Stimulated activated CD4-positive, alpha-beta T cell treated with anti-CD3 and anti-CD28 coated beads, Interleukin-15, amount 100 ng/mL, for 1 hour (primary cell): ENCODE data around the gene ARHGAP23.
"Not testable (repeated sequence)": the region's sequence is repeated elsewhere in the genome, so short reads cannot be mapped to it uniquely, and the experiment has no call there.

Experiments
- DNase-seq, 2 donors: peaks; one replicate each; pipeline ENCODE4 v3.0.0-alpha.2; 2020; ENCODE audit warnings: low read depth in 1 of 2, low spot score in 1 of 2

The ARHGAP23 gene

GRCh38 chr17:38484242-38485145 is 56.2 kb downstream of the ARHGAP23 start:
- DNase-seq = peak; percentile 20 to 45

DNA sequence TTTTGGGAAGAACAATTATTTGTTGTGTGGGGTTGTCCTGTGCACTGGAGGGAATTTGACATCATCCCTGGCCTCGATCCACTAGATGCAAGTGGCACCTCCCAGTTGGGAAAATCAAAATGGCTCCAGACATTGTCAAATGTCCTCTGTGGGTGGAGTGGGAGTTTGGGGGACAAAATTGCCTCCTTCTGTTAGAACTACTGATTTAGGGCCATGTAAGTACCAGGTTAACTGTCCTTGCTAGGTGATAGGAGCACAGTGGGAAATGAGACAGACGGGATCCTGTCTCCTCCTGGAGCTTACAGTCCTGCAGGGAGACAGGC is 56.8 kb downstream of the ARHGAP23 start:
- DNase-seq = no peak

GRCh38 chr17:38485681-38486298 is 57.5 kb downstream of the ARHGAP23 start:
- DNase-seq = not testable (repeated sequence)

- not testable (repeated sequence) for DNase-seq
These were observed 61.5 kb downstream of the ARHGAP23 start for GRCh38 chr17:38489774-38490173.

DNA sequence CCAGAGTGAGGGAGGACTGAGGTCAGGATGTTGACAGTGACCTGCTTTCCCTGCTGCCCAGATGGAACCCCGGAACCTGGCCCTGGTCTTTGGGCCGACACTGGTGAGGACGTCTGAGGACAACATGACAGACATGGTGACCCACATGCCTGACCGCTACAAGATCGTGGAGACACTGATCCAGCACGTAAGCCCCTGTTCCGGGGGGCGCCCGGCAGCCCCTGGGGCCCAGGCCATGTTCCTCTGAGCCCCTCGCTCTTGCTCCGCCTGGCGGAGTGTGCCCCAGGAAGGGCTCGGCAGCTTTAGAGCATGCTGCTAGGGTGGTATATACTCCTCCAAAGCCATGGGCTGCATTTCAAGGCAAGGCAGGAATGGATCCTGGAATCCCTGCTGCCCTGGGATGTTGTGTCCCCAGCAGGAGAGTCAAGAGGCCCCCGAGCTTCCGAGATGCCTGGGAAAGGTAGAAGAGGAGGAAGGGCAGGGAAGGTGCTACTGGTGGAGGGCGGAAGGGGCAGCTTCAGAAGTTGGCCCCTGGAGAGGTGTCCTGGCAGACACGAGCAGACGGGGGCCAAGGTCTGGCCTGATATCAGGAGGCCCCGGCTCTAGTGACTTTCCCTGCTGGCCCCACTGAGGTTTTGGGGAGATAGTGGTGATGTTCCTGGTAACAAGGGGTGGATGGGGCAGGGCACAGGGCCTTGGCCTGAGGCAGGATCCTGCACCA is 63.2 kb downstream of the ARHGAP23 start:
- DNase-seq = not testable (repeated sequence)

DNA sequence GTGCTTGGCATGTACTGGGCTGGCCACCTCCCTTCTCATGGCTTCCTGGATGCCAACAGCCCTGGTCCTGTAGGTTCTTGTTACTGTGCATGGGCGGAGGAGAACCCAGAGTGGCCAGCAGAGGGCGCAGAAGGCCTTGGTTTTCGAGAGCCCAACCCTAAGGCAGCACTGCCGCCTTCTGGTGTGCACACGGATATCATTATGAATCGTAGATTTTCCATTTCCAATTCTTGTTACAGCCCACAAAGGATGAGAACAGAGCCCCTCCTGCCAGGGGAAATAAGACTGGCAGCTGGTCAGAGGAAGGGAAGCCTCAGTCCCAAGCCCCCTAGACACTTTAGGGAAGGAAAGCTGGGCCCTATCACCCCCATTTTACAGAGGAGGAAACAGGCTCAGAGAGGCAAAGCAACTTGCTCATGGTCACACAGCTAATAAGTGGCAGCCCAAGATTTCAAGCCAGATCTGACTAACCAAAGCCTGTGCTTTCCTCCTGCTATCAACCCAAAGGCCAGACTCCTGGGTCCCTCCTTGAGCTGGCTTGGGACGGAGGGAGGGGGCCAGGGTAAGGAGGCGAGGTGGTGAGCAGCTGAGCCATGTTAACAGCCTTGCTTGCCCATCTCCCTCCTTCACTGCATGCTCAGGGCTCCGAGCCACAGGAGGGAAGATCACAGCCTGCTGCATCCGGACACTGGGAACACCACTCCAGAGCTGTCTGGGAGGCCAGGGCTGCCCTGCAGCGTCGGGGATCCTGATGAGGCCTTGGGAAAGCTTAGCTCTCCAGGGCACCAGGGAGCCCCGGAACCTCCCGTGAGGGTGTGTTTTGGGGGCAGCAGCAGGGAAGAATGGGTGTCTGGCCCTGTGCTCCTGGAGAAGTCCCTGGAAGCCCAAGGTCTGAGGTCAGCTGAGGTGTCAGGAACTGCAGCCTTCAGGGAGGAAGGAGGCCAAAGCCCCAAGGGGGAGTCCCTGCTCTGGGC is 64.1 kb downstream of the ARHGAP23 start:
- DNase-seq = peak; percentile 75 to 88

GRCh38 chr17:38494152-38494551 is 65.9 kb downstream of the ARHGAP23 start:
- not testable (repeated sequence) for DNase-seq

DNA sequence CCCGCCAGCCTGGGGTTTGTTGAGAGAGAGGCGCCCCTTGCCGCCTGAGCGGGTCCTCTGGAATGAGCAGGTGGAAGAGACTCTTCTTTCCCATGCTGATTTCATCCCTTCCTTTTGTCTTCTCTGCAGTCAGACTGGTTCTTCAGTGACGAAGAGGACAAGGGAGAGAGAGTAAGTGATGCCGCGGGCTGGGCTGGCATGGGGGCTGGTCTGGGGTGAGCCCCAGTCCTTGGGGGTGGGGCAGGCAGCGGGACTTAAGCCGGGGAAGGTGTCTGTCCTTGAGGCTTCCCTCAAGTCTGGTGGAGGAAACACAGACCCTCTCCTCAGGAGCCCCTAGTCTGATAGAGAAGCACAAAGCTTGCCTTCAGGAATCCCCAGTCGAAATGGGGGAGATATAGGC is 69.4 kb downstream of the ARHGAP23 start:
- DNase-seq = not testable (repeated sequence)

DNA sequence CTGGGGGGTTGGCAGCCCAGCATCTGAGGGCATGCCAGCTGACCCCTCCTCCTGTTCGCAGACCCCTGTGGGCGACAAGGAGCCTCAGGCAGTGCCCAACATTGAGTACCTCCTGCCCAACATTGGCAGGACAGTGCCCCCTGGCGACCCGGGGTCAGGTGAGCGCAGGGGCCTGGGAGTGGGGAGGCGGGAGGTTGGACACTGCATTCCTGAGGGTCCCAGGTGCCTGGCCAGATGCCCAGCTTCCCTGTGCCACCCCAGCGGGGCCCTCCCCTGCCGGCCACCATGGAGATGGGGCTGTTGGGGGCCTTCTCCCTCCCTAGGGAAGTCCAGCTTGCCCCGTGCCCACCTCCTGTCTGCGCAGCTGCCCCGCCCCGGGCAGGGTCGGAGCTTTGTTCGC is 70.1 kb downstream of the ARHGAP23 start:
- no peak for DNase-seq

GRCh38 chr17:38499230-38499629 is 71.0 kb downstream of the ARHGAP23 start:
- not testable (repeated sequence) for DNase-seq

- not testable (repeated sequence) for DNase-seq
These were observed 73.5 kb downstream of the ARHGAP23 start for GRCh38 chr17:38501718-38502117.

- DNase-seq = not testable (repeated sequence)
These were observed 75.1 kb downstream of the ARHGAP23 start for GRCh38 chr17:38503286-38503913.

DNA sequence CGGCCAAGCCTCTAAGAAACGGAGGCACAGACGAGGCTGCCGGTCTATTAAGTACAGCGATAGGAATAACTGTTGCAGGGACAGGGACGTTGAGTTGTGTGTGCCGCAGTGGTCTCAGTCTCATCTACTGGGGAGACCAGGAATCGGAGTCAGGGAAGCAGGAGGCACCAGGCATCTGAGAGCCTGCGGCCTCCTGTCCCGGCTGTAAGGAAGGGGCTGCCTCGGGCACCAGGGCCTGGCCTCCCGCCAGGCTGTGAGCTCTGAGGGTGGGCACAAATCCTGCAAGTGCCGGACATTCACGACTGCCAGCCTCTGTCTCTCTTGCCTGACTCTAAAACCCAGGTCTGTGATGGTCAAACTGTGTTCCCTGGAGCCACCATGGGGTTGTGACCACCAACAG is 76.0 kb downstream of the ARHGAP23 start:
- no peak for DNase-seq

GRCh38 chr17:38507436-38507835 is 79.2 kb downstream of the ARHGAP23 start:
- DNase-seq = no peak

DNA sequence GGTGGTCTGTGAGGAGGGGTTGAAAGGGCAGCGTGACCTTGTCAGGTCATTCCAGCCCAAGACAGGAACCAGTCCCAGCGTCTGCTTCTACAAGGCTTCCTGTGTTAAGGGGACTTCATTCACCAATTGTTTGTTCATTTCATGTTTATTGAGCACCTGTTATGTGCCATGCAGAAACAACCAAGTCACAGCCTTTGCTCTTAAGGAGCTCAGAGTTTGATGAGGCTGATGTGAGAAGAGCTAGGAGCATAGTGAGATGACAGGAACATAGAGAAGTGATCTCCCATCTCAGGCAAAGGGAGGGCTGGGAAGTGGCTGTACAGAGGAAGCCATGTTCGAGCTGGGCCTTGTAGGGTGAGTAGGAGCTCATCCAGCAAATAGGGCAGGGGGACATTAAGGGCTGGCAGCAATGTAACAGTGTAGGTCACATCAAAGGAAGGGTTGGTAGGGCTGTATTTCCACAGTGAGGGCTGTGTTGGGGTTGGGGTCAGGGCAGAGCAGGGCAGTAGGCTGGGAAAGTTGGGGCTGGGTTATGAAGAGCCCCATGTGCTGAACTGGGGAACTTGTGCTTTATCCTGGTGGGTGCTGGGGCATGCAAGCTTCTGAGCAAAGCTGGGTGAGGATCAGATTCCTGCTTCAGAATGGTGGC is 79.8 kb downstream of the ARHGAP23 start:
- no peak for DNase-seq

- DNase-seq = no peak
These were observed 80.3 kb downstream of the ARHGAP23 start for GRCh38 chr17:38508570-38508950.

GRCh38 chr17:38508954-38509771 is 80.9 kb downstream of the ARHGAP23 start:
- DNase-seq = peak; percentile 28 to 62

DNA sequence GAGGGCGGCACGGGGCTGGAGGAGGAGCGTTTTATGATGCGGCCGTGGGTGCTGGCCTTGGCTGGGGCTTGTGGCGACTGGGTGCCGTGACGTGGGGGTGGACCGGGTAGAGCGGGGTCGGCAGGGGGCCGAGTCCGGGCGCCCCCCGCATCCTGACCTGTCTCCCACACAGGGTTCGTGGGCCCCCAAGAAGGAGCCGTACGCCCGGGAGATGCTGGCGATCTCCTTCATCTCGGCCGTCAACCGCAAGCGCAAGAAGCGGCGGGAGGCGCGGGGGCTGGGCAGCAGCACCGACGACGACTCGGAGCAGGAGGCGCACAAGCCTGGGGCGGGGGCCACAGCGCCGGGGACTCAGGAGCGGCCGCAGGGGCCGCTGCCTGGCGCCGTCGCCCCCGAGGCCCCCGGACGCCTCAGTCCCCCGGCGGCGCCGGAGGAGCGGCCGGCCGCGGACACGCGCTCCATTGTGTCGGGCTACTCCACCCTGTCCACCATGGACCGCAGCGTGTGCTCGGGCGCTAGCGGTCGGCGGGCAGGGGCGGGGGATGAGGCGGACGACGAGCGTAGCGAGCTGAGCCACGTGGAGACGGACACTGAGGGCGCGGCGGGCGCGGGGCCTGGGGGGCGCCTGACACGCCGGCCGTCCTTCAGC is 81.6 kb downstream of the ARHGAP23 start:
- no peak for DNase-seq
